HepG2 (cell line): ENCODE results near the gene FAM221B. TPM values are rescaled to one million over a fixed set of nuclear protein-coding genes. Genes with fewer than 3 reads are reported as not detected.

Source experiments
- AKAP8 ChIP-seq: sonication (generic); formaldehyde crosslinking; IDR thresholded peaks from 2 replicates; pipeline ENCODE4 v1.5.1; 2020; ENCODE audit warnings: mild to moderate bottlenecking, missing genetic modification reagents
- CHCHD3 ChIP-seq: sonication (generic); formaldehyde crosslinking; IDR thresholded peaks from 2 replicates; pipeline ENCODE4 v1.8.0; 2022; ENCODE audit warnings: mild to moderate bottlenecking, missing genetic modification reagents, moderate library complexity
- DNMT3B ChIP-seq: conservative IDR thresholded peaks from 2 replicates; pipeline ENCODE4 v1.6.1; 2016; ENCODE audit warnings: missing biosample characterization, control low read depth
- E2F2 ChIP-seq: sonication (generic); formaldehyde crosslinking; IDR thresholded peaks from 2 replicates; pipeline ENCODE4 v1.4.0; 2020; ENCODE audit warnings: missing genetic modification reagents, borderline replicate concordance
- GTF3A ChIP-seq: sonication (generic); formaldehyde crosslinking; conservative IDR thresholded peaks from 2 replicates; pipeline ENCODE4 v1.4.0; 2020; ENCODE audit warnings: mild to moderate bottlenecking, missing genetic modification reagents
- HBP1 ChIP-seq: IDR thresholded peaks from 2 replicates; pipeline ENCODE4 v1.6.1; 2016; ENCODE audit warnings: low read depth, control low read depth
- IKZF1 ChIP-seq: fragments of 450-650 bp; IDR thresholded peaks from 2 replicates; pipeline ENCODE4 v1.7.1; 2016
- MLXIP ChIP-seq: sonication (generic); formaldehyde crosslinking; IDR thresholded peaks from 2 replicates; pipeline ENCODE4 v1.9.0; 2021; ENCODE audit warnings: missing genetic modification reagents, borderline replicate concordance
- NFE2L2 ChIP-seq: fragments of 150-350 bp; IDR thresholded peaks from 2 replicates; pipeline ENCODE4 v1.6.1; 2014; ENCODE audit warnings: low read length
- PRDM15 ChIP-seq: sonication (generic); formaldehyde crosslinking; IDR thresholded peaks from 2 replicates; pipeline ENCODE4 v1.4.0; 2020; ENCODE audit warnings: missing genetic modification reagents
- ZBTB2 ChIP-seq: sonication (generic); formaldehyde crosslinking; IDR thresholded peaks from 2 replicates; pipeline ENCODE4 v1.8.0; 2022; ENCODE audit warnings: low read depth, missing genetic modification reagents
- ZNF343 ChIP-seq: sonication (generic); formaldehyde crosslinking; IDR thresholded peaks from 2 replicates; pipeline ENCODE4 v1.4.0; 2020; ENCODE audit warnings: mild to moderate bottlenecking, missing genetic modification reagents
- ZNF382 ChIP-seq: sonication (generic); formaldehyde crosslinking; IDR thresholded peaks from 2 replicates; pipeline ENCODE4 v1.5.0; 2020; ENCODE audit warnings: missing genetic modification reagents, mild to moderate bottlenecking, borderline replicate concordance
- ZNF574 ChIP-seq: sonication (generic); formaldehyde crosslinking; IDR thresholded peaks from 2 replicates; pipeline ENCODE4 v1.4.0; 2020; ENCODE audit warnings: missing genetic modification reagents
- ZNF644 ChIP-seq: IDR thresholded peaks from 2 replicates; pipeline ENCODE4 v1.6.1; 2016; ENCODE audit warnings: low read depth
- ZNF839 ChIP-seq: sonication (generic); formaldehyde crosslinking; IDR thresholded peaks from 2 replicates; pipeline ENCODE4 v1.4.0; 2020; ENCODE audit warnings: missing genetic modification reagents, mild to moderate bottlenecking, borderline replicate concordance
- polyA plus RNA-seq, 8 experiments: library from polyadenylated mRNA; depleted of rRNA in 3 of 8; stranded (reverse) in 7 of 8; unstranded in 1 of 8; fragments of >200 nt; fragmentation: Illumina TruSeq in 4 of 8; extraction: Trizol in 4 of 8; gene quantifications; 2 replicates each; pipeline versions ENCODE4 v1.2.1 to v1.2.3, GENCODE V29; 2011 to 2016; ENCODE audit warnings: low read depth in 4 of 8, missing spikeins in 1 of 8, mixed read lengths in 1 of 8; ENCODE audit not compliant: insufficient read depth in 1 of 8
- total RNA-seq, 5 experiments: library from RNA; depleted of rRNA; stranded (reverse); fragments of >200 nt; fragmentation: Illumina TruSeq; extraction: Trizol; gene quantifications; 2 replicates each; pipeline ENCODE4 v1.2.3, GENCODE V29; 2016; ENCODE audit warnings: low read depth in 1 of 5

FAM221B gene
- total and polyA plus RNA-seq, 2 of the 13 experiments (the other 11 are each of a cell fraction or from before 2014, with no cell fraction given), result not detected

- TF ChIP-seq E2F2 (no peak; the same call in 1 of the 2 replicates), PRDM15 (no peak), GTF3A (no peak), NFE2L2 (no peak), IKZF1 (no peak), ZBTB2 (CRISPR knock-in tag) (no peak), HBP1 (CRISPR knock-in tag) (no peak), CHCHD3 (no peak), ZNF382 (CRISPR knock-in tag) (no peak), MLXIP (CRISPR knock-in tag) (no peak), AKAP8 (no peak), ZNF644 (CRISPR knock-in tag) (no peak), ZNF574 (CRISPR knock-in tag) (peak; percentile 94), DNMT3B (no peak), ZNF839 (CRISPR knock-in tag) (no peak), ZNF343 (CRISPR knock-in tag) (no peak)
Measured at GRCh38 chr9:35812025-35812602, 16.4 kb downstream of the FAM221B start, which contains the start of gene SPAG8 (continued).
